Epithelial cell of prostate (primary cell): ENCODE data around the gene PAPOLA.

Source experiments
- DNase-seq: peaks from one replicate; pipeline ENCODE4 v3.0.0-alpha.2; 2011; ENCODE audit warnings: low read depth, low spot score
- H3K27ac ChIP-seq: fragments of 450-650 bp; 2 replicates; pipeline ENCODE4 v1.5.1; 2017; ENCODE audit warnings: mild to moderate bottlenecking

PAPOLA gene

DNA sequence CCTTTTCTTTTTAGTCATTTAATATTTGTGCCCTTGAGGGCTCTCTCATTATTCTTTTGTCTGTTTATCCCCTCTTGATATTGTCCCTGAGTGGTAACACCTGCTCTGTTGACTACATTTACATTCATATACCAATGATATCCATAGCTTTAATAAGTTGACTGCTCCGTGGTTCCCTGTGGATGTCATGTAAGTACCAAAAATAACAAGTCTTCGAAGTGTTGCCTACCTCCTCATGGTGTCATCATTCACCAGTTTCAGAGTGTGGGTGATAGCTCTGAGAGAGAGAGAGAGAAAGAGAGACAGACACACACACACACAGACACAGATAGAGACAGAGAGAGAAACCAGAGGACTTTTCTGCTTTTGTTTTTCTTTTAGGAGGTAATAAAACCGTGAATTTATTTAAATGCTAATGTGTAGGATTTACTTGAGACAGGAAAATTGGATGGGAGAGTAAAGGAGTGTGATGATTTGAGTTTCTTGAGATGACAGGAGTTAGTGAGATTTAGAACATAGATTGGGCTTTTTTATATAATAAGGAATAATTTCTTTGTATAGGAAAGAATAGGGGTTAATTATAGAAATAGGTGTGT lies 52.2 kb downstream of the PAPOLA start:
- DNase-seq: no peak
- no peak overlapping the region for H3K27ac ChIP-seq

DNA sequence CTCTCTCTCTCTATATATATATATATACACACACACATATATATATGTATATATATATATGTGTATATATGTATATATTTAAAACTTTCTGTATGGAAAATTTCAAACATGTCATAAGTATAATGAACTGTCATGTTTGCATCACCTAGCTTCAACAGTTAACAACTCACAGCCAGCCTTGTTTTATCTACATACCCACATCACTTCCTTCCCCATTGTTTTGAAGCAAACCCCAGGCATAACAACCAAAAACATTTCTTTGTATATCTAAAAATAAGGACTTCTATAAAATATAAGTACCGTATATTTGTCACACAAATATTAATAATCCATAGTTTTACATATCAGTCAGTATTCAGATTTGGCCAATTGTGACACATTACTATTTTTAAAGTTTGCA lies 57.4 kb downstream of the PAPOLA start:
- no peak overlapping the region for H3K27ac ChIP-seq
- DNase-seq: no peak

DNA sequence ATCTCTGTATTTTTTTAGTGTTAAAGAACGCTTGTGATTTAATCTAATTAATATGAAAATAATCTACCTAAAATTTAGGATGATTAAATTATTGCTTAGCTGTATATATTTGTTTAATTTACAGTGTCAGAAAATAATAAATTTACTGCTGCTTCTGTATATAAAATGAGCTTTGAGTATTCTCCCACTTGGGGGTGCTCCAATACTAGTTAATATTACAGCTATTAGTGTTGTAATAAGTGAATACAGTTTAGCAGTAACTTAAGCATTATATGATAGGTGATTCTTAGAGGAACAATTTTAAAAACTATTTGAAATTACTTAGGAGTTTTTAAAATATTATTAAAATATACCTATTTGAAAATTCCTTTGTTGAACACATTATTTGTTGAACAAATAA lies 62.2 kb downstream of the PAPOLA start:
- DNase-seq: no peak
- no peak overlapping the region for H3K27ac ChIP-seq

DNA sequence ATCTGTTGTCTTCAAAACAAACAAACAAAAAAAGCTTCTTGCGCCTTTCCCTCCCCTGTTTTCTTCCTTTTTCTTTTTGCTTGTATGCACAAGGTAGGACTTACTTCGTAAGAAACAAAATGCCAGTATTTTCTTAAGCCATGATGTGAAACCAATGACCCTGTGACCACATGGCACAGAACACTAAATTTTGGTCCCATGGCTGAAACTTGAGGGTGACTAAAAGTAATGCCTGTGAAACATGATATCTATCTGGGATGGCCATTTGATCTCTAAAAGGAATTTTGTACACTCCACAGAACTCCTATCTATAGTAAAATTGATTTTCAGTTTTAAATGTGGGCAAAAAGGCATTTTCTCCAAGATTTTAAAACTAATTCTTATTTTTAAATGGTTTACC lies 63.6 kb downstream of the PAPOLA start:
- DNase-seq: no peak

DNA sequence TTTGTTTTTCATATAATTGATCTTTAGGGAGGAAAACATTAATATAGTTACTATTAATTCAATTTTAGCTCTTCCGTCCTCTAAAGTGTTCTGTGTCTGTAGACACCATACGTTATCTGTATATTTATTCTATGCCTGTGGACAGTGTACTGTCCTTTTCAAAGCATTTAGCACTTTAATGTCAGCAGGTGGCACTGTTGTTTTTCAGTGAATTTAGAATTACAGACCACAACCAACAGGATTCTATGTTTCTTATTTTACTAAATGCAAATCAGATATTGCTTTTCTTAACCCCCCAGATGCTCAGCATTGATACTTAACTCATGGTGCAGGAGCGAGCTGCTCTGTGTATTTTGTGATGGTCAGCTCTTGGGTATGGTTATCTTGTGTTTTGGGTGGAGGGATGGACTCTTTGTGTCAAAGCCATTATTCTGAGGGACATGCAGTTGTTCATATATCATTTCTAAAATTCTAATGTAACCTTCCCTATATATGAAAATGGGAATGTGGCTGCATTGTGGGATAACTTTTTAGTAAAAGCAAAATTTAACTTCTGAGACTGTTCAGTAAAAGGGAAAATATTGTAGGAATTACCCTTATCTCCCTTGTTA lies 65.2 kb downstream of the PAPOLA start:
- no peak overlapping the region for H3K27ac ChIP-seq
- no peak for DNase-seq

More for the DNA sequence above, 63.6 kb downstream of the PAPOLA start:
- no peak overlapping the region for H3K27ac ChIP-seq

DNA sequence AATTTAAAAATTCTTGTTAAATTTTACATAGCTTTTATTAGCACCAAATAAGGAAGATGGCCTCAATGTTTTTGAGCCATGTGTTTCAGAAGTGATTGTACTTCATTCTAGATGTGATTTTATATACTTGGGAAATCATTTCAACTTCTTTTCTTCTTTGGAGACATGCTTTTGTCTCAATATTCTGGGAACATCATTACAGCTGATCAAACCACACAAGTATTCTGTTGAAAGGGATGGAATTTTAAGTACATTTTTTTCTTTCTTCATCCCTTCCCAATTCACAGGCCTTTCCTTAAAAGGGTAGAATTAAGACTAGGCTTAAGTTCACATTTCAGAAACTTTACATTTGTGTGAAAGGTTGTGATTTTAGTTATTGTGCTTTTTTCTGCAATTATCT lies 66.4 kb downstream of the PAPOLA start:
- no peak for DNase-seq

DNA sequence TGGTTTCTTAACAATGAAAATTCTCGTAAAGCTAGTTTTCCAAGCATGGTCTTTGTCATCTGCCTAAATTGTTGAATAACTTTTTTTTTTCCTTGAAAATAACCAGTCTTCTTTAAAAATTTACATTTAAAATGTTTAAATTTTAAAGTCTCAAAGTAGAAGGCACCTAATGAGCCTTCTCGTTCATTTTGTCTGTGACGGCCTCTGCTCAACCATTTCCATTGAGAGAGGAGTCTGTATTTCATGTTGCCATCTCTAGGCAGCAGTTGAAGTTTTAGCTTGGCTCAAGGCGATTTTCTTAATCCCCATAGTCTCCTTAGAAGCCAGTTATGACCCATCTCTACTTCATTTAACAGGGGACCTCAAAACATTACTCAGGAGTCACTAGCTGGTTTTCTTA lies 69.1 kb downstream of the PAPOLA start:
- no peak overlapping the region for H3K27ac ChIP-seq
- no peak for DNase-seq

More for the DNA sequence above, 66.4 kb downstream of the PAPOLA start:
- H3K27ac ChIP-seq: no peak overlapping the region

DNA sequence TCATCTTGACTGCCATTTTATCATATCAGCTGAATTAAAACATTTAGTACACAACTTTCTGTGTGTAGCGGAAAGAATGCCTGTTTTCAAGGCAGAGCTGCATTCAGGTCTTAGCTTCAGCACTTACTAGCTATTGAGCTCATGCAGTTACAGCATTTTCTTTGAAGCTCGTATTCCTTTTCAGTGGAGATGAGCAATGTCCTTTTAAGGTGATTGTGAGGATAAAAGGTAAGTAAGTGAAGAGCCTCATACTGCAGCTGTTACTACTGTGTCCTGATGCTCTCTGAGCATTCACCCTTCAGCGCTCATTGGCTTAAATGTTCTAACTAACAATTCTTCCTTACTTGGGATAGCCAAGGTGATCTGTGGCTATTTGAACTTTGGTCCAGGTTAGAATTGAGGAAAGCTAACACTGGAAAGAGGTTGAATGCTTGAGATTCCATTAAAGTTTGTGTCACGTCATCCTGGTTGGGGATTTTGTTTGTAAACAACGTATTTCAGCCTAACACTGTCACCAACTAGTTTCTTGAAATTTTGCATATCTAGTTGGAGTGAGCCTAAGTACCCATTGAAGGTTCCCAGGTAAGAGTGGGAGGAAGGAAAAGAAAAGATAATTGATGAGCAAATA lies 71.4 kb downstream of the PAPOLA start:
- DNase-seq: no peak
- peak overlapping the region; percentile 40 for H3K27ac ChIP-seq

DNA sequence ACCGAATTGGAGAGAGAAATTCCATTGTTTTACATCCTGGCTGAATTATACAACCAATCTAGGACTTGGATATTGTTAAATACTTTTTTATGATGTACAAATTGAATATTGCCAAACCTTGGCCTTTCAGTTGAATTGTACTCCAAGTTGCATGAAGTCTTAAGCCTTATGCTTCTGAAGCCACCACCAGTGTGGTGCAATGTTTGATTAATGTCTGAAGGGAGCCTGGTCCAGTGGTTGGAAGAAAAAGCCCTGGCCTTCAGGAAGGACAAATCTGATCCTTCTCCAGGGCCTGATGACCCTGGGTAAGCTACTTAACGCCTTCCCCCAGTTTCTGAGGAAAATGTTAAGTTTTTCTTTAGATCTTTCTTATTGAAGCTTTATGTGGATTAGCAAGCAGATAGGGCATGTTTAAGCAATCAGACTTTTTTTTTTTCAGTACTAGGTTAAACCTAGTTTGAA lies 72.0 kb downstream of the PAPOLA start:
- peak; percentile 33 for DNase-seq

DNA sequence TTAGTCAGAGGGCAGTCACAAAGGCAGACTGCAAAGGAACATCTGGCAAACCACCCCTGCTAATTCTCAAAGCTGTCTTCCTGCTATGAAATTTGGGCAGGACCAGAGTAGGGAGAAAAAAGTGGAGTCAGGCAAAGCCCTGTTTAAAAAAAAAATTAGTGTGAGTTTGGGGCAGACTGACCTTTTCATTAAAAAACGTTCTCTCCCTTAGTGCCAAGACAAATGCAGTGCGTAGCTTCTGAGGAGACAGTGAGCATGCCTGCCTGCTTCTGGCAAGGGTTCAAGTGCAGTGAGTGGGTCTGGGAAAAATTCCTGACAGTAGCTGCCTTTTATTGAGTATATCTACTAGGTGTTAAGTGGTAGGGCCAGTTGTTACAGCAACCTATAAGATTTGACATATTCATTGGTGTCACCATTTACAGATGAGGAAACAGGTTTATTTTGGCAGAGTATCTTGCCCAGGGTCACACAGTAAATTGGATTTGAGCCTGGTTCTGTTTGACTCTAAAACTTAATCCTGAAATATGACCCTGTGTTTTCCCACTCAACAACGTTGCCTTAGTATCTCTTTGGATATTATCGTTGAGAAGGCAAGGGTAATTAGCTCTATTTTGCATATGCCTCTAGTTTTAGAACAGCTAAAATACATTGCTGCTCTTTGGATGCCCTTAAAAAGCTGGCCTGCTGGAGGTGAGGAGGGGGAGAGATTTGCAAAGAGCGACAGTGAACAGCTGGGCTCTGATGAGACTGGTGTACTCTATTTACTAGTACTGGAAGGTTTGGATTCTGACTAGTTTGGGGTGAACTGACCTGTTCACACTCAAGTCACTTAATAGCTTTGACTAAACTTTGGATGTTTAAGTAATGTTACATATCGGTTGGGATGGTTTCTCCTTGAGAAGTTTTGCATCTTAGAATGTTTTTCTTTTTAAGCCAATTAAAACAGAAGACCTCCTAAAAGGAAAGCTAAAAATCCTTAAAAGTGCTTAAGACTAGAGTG lies 72.8 kb downstream of the PAPOLA start:
- DNase-seq: peak; percentile 31
- peak overlapping the region; percentile 40 for H3K27ac ChIP-seq

More for the DNA sequence above, 72.0 kb downstream of the PAPOLA start:
- peak overlapping the region; percentile 40 for H3K27ac ChIP-seq

DNA sequence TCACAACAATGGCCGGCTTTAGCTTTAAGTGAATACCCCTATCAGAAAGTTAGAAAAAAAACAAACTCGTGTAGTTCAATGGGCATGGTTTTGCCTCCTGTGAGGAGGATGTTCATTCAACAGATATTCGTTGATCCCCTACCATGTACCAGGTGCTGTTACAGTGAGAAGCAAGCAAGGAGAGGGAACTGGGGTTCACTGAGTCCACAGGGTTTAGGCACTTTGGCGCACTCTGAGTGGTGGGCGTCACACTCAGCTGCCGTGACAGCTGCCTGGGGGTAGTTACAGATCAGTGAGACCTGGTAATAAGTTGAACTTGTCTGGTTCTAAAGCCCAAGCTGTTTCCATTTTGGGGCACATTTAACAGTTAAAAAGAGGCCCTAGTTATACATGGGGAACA lies 74.2 kb downstream of the PAPOLA start:
- H3K27ac ChIP-seq: no peak overlapping the region

DNA sequence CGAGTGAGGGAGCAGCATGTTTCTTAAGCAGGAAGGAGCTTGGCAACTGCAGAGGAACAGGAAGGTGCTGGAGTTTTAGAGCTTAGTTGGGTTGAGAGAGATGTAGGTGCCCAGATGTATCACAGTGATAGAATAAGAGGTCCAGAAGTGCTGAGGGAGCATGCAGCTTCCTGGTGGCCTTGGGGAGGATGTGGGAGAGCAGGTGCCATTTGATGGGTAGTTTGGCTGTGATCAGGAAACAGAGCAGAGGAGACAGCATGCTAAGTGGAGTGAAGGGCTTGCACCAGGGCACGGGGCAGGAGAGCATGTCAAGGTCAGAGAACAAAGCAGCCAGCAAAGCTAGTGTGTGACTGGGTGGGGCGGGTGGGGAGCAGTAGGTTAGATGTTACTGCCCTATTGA lies 74.8 kb downstream of the PAPOLA start:
- DNase-seq: no peak
- no peak overlapping the region for H3K27ac ChIP-seq

More for the DNA sequence above, 74.2 kb downstream of the PAPOLA start:
- DNase-seq: no peak

DNA sequence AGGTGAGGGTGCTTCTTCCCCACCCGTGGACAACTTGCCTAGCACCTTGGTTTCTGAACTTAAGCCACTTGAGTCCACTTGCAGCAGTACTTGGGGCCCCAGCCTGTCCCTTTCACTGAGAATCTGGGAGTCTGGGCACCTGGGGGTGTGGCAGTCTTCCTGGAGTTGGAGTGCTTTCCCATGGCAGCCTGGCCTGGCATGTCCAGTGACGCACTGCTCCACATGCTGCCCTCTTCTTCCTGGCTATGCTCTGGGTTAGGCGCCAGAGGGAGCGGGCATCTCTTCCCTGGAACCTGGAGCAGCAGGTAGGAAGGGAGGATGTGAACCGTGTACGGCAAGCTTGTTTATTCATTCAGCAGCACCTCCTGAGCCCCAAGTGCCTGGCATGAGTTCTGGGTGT lies 76.4 kb downstream of the PAPOLA start:
- no peak for DNase-seq
- H3K27ac ChIP-seq: no peak overlapping the region

DNA sequence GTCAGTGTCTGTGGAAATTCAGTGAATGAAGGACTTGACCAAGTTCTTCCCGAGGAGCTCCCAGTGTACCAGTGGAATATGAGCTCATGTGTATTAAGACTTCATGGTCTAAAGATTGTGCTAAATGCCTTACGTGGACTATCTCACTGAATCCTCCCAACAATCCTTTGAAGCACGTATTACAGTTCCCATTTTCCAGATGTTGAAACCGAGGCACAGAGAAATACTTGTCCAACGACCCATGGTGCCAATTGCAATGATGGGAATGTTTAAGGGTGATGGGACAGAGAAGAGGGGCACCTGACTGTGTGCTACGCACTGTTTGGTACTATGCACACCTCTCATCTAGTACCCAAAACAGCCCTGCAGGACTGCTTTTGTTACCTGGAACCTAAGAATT lies 77.2 kb downstream of the PAPOLA start:
- DNase-seq: no peak
- no peak overlapping the region for H3K27ac ChIP-seq

DNA sequence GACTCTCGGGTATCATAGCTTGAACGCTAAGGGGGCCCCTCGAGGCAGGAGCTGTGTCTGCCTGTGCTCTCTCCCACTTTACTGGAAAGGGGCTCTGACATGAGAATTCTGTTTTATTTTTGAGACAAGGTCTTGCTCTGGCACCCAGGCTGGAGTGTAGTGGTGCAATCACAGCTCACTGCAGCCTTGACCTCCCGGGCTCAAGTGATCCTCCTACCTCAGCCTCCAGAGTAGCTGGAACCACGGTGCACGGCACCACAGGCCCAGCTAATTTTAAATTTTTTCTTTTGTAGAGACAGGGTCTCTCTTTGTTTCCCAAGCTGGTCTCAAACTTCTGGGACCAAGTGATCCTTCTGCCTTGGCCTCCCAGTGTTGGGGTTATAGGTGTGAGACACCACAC lies 77.7 kb downstream of the PAPOLA start:
- no peak for DNase-seq
- no peak overlapping the region for H3K27ac ChIP-seq

DNA sequence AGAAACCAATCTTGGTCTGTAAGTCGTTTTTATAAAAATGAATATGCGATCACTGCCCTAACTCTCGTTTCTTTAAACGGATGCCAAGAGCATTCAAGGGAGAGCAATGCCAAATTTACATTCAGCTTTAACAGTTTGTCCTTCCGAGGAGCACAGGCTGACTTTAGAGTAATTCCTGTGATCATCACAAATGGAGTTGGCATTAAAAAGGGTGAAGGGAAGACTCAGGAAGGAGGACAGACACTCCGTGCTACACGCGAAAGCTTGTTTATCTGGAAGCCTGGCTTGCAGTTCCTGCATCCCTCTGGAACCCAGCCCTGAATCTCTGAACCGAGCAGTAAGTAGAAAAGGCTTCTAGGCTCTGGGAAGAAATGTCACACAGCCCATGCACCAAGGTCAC lies 78.4 kb downstream of the PAPOLA start:
- H3K27ac ChIP-seq: no peak overlapping the region
- DNase-seq: no peak

DNA sequence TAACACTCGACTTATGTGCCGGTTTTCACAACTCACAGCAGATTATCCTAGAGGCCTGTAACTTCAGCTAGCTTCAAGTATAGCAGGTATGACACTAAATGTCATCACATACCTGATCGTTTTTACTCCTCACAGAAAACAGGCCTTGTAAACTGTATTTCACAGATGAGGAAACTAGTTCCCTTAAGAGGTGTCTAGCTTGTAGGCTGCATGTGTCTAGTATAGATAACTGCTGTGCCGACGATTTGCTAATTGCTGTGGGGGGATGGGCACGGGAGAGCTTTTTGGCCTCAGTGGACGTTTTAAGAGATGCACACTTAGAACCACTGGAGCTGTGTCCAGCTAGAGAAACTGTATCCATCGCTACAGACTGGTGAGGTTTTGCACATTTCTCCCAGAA lies 78.8 kb downstream of the PAPOLA start:
- no peak overlapping the region for H3K27ac ChIP-seq
- DNase-seq: no peak

DNA sequence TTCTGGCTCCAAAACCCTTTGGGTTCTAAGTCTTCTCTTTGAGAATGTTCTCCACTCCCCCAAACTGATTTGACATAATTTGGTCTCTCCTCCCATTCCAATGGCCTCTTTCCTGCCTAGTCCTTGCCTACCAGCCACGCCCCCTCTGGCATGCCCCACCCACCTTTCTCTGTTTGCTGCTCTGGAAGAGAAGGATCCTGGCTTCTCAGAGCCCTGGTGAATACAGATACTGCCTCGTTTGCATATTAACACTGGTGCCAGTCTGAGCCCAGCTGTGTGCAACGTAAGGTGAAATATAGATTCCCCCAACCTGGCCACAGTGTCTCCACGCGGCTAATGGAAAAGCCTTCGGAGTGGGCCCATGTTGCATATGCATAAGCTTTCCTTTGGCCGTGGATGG lies 79.7 kb downstream of the PAPOLA start:
- no peak overlapping the region for H3K27ac ChIP-seq
- no peak for DNase-seq

DNA sequence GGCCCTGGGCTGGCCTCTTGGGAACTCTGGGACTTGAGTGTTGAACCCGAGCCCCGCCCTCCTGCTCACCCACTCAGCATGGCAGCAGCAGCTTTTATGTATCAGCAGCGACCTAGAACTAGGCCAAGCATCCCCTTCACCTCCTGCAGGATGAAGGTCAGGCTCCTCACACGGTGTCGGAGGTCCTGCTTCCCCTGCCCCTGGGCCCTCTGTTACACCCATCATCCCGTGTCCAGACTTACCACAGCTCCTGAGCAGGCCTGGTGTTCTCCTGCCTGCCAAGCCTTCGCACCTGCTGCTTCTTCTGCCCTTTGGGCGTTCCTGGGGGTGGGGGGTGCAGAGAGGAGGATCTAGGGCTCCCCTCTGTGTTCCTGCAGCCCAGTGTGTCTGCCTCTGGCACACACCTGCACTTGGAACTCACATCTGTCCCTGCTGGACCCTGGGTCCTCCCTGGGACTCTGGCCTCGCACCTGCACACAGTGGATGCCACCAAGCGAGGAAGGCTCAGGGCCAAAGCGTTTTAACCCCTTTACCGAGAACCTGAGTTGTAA lies 80.3 kb downstream of the PAPOLA start:
- no peak overlapping the region for H3K27ac ChIP-seq
- DNase-seq: no peak

DNA sequence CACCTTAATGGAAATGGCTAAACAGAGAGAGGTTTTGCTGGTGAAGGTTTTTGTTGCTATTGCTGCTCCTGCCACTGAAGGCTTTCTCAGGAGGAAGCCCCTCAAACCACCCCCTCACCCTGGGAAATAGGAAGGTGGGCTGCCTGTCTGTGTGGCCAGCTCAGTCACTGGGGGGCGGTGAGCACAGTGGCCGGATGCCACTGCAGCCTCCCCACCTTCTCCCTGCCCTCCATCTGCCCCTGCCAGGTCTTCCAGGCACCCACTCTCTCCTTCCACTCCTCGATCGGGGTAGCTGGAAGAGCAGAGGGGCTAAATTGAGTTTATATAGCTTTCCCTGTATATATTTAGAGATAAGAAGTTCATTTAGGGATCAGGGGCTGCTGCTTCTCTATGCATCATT lies 80.8 kb downstream of the PAPOLA start:
- no peak for DNase-seq
- H3K27ac ChIP-seq: no peak overlapping the region
